CD14-positive monocyte (primary cell): ENCODE results near the gene FAM47C. TPM values are rescaled to one million over a fixed set of nuclear protein-coding genes. Genes with fewer than 3 reads are reported as not detected.

ENCODE experiments used
- DNase-seq, 3 donors: peaks; one replicate each; pipeline ENCODE4 v3.0.0-alpha.2; 2011 to 2022
- H2AFZ ChIP-seq: 2 replicates; pipeline ENCODE4 v1.6.0; 2012; ENCODE audit warnings: mild to moderate bottlenecking, low read depth, low read length, inconsistent platforms; ENCODE audit not compliant: insufficient read depth, poor library complexity, severe bottlenecking
- H3K27ac ChIP-seq, 2 donors: 1 replicate in 1 of 2; 2 replicates in 1 of 2; pipeline ENCODE4 v1.5.1; 2012 to 2013; ENCODE audit warnings: low read length in 2 of 2, control low read depth in 1 of 2, inconsistent platforms in 1 of 2, low read depth in 1 of 2, mild to moderate bottlenecking in 1 of 2
- H3K27me3 ChIP-seq, 2 donors: one replicate each; pipeline versions ENCODE4 v1.6.0 to v1.6.1; 2011 to 2013; ENCODE audit warnings: low read length in 2 of 2; ENCODE audit not compliant: control insufficient read depth in 2 of 2, insufficient read depth in 2 of 2
- H3K36me3 ChIP-seq, 2 donors: replicated peaks in 1 of 2; 1 replicate in 1 of 2; 2 replicates in 1 of 2; pipeline versions ENCODE4 v1.5.1 to v1.6.1; 2012 to 2013; ENCODE audit warnings: low read length in 2 of 2, control low read depth in 1 of 2, inconsistent platforms in 1 of 2, mild to moderate bottlenecking in 1 of 2; ENCODE audit not compliant: insufficient read depth in 2 of 2, control insufficient read depth in 1 of 2
- H3K4me1 ChIP-seq, 2 donors: 1 replicate in 1 of 2; 2 replicates in 1 of 2; pipeline versions ENCODE4 v1.5.1 to v1.6.1; 2012 to 2013; ENCODE audit warnings: low read length in 2 of 2, control low read depth in 1 of 2, inconsistent platforms in 1 of 2, mild to moderate bottlenecking in 1 of 2, moderate library complexity in 1 of 2; ENCODE audit not compliant: insufficient read depth in 2 of 2, control insufficient read depth in 1 of 2
- H3K4me2 ChIP-seq: replicated peaks from 2 replicates; pipeline ENCODE3; 2012; ENCODE audit warnings: low read length, moderate library complexity, mild to moderate bottlenecking; ENCODE audit not compliant: poor library complexity, severe bottlenecking; ENCODE audit errors: extremely low read depth
- H3K4me3 ChIP-seq, 3 experiments: fragments of 200-600 bp in 1 of 3; sonication (generic) in 1 of 3; replicated peaks in 1 of 3; 1 replicate in 2 of 3; 2 replicates in 1 of 3; pipeline ENCODE4 v1.5.1; 2011 to 2013; ENCODE audit warnings: low read length in 3 of 3, mild to moderate bottlenecking in 3 of 3, control low read depth in 2 of 3, low read depth in 2 of 3, inconsistent platforms in 1 of 3, moderate library complexity in 1 of 3
- H3K79me2 ChIP-seq: 2 replicates; pipeline ENCODE4 v1.6.0; 2012; ENCODE audit warnings: mild to moderate bottlenecking, control low read depth, inconsistent platforms, low read length, moderate library complexity; ENCODE audit not compliant: insufficient read depth
- H3K9ac ChIP-seq: 2 replicates; pipeline ENCODE4 v1.6.0; 2017; ENCODE audit warnings: low read length, mild to moderate bottlenecking; ENCODE audit not compliant: insufficient read depth, poor library complexity, severe bottlenecking
- H3K9me3 ChIP-seq, 2 donors: replicated peaks in 1 of 2; 1 replicate in 1 of 2; 2 replicates in 1 of 2; pipeline versions ENCODE4 v1.5.1 to v1.6.1; 2012 to 2013; ENCODE audit warnings: low read length in 2 of 2, control low read depth in 1 of 2; ENCODE audit not compliant: control insufficient read depth in 1 of 2, insufficient read depth in 1 of 2
- H4K20me1 ChIP-seq: 2 replicates; pipeline ENCODE4 v1.6.0; 2012; ENCODE audit warnings: mild to moderate bottlenecking, low read length, control low read depth, moderate library complexity; ENCODE audit not compliant: insufficient read depth
- H3K27ac Mint-ChIP-seq, 7 donors: one replicate each; pipeline ENCODE4 v1.8.0; 2020; ENCODE audit warnings: mild to moderate bottlenecking in 7 of 7, mixed read lengths in 7 of 7, moderate library complexity in 6 of 7, inconsistent platforms in 2 of 7
- H3K27me3 Mint-ChIP-seq, 3 donors: one replicate each; pipeline ENCODE4 v1.8.0; 2021 to 2022; ENCODE audit warnings: low read depth in 3 of 3, mild to moderate bottlenecking in 3 of 3, mixed read lengths in 3 of 3, moderate library complexity in 3 of 3, inconsistent platforms in 1 of 3
- H3K36me3 Mint-ChIP-seq, 2 donors: one replicate each; pipeline ENCODE4 v1.8.0; 2020; ENCODE audit warnings: mixed read lengths in 2 of 2, inconsistent platforms in 1 of 2, mild to moderate bottlenecking in 1 of 2
- H3K4me1 Mint-ChIP-seq: one replicate; pipeline ENCODE4 v1.8.0; 2020; ENCODE audit warnings: mild to moderate bottlenecking, mixed read lengths
- H3K4me3 Mint-ChIP-seq, 2 donors: one replicate each; pipeline ENCODE4 v1.8.0; 2020; ENCODE audit warnings: mild to moderate bottlenecking in 2 of 2, mixed read lengths in 2 of 2, moderate library complexity in 1 of 2
- H3K9me3 Mint-ChIP-seq, 7 donors: one replicate each; pipeline ENCODE4 v1.8.0; 2020 to 2022; ENCODE audit warnings: mixed read lengths in 7 of 7, mild to moderate bottlenecking in 6 of 7, moderate library complexity in 6 of 7, inconsistent platforms in 2 of 7
- CTCF ChIP-seq: fragments of 200-600 bp; IDR thresholded peaks from one replicate; pipeline ENCODE4 v1.8.0; 2022; ENCODE audit warnings: antibody characterized with exemption, mild to moderate bottlenecking
- WGBS: methylation state at CpG from one replicate; pipeline ENCODE4 v1.1.5; 2013; ENCODE audit warnings: missing lambda C conversion rate; ENCODE audit not compliant: insufficient coverage; 5-methylcytosine and 5-hydroxymethylcytosine counted together
- intact Hi-C, 2 donors: fragments of 100-400 bp; cut with micrococcal nuclease; formaldehyde crosslinking; loops; one replicate each; pipeline versions ENCODE4 v1.15.0 to v1.15.1; 2023
- polyA plus RNA-seq, 3 donors: library from polyadenylated mRNA; depleted of rRNA in 1 of 3; unstranded in 2 of 3; stranded (reverse) in 1 of 3; fragments of 300-500 nt in 2 of 3; fragments of >200 nt in 1 of 3; fragmentation: Illumina TruSeq in 2 of 3; gene quantifications; 1 replicate in 2 of 3; 2 replicates in 1 of 3; pipeline ENCODE4 v1.2.3, GENCODE V29; 2012 to 2021

Gene FAM47C
- polyA plus RNA-seq, 3 donors, result not detected

DNA sequence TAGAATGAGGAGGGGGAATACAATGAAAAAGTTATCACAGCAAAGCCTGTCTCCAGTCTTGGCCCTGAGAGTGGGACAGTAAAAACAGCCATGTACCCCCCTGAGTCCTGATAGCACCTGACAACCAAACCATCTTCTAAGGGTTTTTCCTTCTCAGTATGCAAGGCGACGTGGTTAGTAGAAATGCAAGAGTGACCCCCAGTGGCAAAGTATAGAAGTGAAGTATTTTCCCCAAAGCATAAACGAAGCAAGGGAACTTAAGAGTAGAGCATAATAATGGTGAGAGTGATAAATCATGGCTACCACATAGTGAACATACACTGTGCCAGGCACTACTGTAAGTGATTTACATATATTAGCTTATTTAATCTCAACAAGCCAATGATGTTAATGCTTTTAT is 52.8 kb downstream of the FAM47C start:
- no CpG with 5 or more reads among the region's 3 CpGs for WGBS
- Mint-ChIP-seq H3K36me3 (no peaks in the 10 kb centered on the region), H3K27ac (no peak overlapping the region), H3K4me3 (no peak overlapping the region), H3K27me3 (peaks cover 0 to 2% (median 2%) of the 10 kb centered on the region in 3 donors), H3K4me1 (no peaks in the 10 kb centered on the region), H3K9me3 (no peaks in the 10 kb centered on the region)
- no peaks in the 10 kb centered on the region for H3K36me3 ChIP-seq
- no peaks in the 10 kb centered on the region for H3K9me3 ChIP-seq
- H3K4me3 ChIP-seq, result no peak overlapping the region
- no peak for DNase-seq
- no peaks in the 10 kb centered on the region for H3K27me3 ChIP-seq
- no peak overlapping the region for H3K4me2 ChIP-seq
- no peaks in the 10 kb centered on the region for H3K79me2 ChIP-seq
- no peaks in the 10 kb centered on the region for H4K20me1 ChIP-seq
- H3K4me1 ChIP-seq, result no peaks in the 10 kb centered on the region
- H3K27ac ChIP-seq, result no peak overlapping the region
- H2AFZ ChIP-seq, result no peak overlapping the region
- H3K9ac ChIP-seq, result no peak overlapping the region
- no peak for TF ChIP-seq CTCF
- intact Hi-C loops, result no loop called here
